GM10266 (cell line): ENCODE measurements around the gene EPN2.

Experiments
- DNase-seq: peaks from one replicate; pipeline ENCODE4 v3.0.0; 2012; ENCODE audit errors: extremely low spot score
- TF ChIP-seq, protein P1 (sequence below): IDR thresholded peaks from 2 replicates; pipeline ENCODE4 v1.5.1; 2012; ENCODE audit warnings: mild to moderate bottlenecking, low read depth; ENCODE audit not compliant: control insufficient read depth, insufficient read depth; ENCODE audit errors: missing control alignments

EPN2 gene

GRCh38 chr17:19344311-19345066, 107.3 kb downstream of the EPN2 start:
- TF ChIP-seq, protein P1, sequence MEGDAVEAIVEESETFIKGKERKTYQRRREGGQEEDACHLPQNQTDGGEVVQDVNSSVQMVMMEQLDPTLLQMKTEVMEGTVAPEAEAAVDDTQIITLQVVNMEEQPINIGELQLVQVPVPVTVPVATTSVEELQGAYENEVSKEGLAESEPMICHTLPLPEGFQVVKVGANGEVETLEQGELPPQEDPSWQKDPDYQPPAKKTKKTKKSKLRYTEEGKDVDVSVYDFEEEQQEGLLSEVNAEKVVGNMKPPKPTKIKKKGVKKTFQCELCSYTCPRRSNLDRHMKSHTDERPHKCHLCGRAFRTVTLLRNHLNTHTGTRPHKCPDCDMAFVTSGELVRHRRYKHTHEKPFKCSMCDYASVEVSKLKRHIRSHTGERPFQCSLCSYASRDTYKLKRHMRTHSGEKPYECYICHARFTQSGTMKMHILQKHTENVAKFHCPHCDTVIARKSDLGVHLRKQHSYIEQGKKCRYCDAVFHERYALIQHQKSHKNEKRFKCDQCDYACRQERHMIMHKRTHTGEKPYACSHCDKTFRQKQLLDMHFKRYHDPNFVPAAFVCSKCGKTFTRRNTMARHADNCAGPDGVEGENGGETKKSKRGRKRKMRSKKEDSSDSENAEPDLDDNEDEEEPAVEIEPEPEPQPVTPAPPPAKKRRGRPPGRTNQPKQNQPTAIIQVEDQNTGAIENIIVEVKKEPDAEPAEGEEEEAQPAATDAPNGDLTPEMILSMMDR = no peak
- DNase-seq = no peak

- TF ChIP-seq, protein P1 = no peak
- no peak for DNase-seq
Observed at GRCh38 chr17:19345067-19345460, 107.9 kb downstream of the EPN2 start.

GRCh38 chr17:19345486-19346350, 108.6 kb downstream of the EPN2 start:
- TF ChIP-seq, protein P1 = no peak

DNA sequence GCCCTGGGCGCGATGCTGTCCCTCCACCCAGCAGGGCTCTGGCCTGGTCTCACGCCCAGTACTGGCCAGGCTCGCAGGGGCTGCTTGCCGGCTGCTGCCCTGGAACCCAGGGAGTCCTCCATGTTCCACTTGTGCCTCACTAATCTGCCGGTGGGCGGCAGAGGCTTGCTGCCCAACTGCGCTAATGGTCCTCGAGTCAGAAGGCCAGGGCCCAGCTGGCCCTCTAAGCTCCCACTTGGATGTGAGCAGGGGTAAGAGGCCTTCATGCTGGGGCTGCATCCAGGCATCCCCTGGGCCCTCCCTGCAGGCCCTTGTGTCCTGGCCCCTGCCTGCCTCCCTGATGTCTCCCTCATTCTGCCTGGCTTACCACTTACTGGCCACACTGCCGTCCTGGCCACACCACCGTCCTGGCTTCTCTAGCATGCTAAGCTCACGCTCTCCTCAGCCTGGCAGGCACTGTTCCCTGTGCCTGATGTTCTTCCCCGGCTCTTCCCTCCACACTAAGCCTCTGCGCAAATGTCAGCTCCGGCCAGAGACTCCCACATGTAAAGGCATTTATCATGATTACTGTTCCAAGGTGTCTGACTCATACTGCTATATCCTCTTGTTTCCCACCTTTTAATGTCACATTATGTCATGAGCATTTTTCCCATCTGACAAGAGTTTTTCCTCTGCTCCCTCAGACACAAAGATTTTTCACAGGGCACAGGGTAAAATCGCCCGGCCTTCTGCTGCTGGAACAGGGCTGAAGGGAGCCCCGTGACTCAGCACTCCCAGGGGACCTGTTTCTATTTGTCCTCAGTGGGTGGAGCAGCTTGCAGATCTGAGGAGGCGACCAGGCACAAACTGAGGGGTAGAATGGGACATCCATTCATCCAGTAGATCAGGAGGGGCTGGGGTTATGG, 109.4 kb downstream of the EPN2 start:
- TF ChIP-seq, protein P1 = no peak
- no peak for DNase-seq

More at GRCh38 chr17:19345486-19346350, 108.6 kb downstream of the EPN2 start:
- DNase-seq = no peak

DNA sequence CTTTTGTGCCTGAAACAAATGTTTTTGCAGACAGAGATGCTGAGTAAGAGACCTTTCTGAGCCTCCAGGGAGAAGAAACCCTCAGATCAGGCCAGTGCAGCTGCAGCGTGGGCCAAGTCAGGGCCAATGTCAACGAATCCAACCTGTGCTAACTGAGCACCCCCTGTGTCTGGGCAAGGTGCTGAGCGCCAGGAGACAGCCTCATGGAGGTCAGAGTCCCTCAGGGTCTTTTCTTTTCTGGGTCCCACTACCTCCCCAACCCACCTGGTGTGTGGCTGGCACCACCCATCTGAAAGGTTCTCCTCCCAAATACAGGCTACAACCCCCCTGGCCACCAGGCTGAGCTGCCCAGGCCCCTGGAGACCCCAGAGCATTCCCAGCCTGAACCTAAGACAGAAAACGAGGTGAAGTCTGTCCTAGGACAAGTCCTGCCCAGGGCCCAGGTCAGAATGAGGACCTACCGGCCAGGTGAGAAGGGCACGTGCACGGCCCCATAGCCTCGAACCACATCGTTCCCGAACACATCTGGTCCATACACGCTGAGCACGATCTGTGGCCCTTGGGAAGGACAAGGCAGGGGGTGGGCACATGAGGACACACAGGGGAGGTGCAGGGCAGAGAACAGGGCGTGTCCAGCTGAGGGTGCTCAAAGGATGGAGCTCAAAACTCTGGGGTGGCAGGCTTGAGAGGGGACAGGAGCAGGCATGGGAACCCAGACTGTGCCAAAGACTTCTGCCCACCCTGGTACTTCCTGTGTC, 110.3 kb downstream of the EPN2 start:
- no peak for DNase-seq
- TF ChIP-seq, protein P1 = no peak

DNA sequence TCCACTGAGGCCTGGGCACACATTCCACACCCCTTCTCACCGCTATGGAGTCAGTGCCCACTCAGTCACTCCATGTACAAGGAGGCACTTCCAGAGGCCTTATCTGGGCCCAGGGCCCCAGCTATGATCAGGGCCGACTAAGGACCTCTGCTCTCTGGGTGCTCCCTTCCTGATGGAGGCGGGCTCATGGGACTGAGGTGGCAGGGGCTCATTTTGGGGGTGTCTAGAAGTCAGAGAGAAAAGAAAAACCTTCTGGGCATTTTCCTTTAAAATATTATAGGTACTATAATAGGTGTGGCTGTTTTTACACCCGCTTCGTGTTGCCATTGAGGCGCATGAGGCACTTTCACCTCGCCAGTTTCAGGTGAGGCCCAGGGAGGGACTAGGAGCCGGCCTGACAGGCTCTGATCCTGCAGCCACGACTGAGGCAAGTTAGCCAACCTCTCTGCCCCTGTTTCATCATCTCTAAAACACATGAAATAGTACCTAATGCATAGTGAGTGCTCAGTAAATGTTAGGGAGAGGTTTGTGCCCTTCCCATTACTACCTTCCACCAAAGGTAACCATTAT, 111.0 kb downstream of the EPN2 start:
- no peak for DNase-seq
- TF ChIP-seq, protein P1 = no peak
